Colon (tissue), 2 donors: ENCODE measurements around the gene ITPRID2.
"Not testable (repeated sequence)": the region's sequence is repeated elsewhere in the genome, so short reads cannot be mapped to it uniquely, and the experiment has no call there.

Experiments
- FAIRE-seq: peaks from 2 replicates; lab custom pipeline; 2012; peaks lifted over from hg19 to GRCh38; lab: Jason Lieb, UNC
- donor health status: control.
- donor health status: control.

The ITPRID2 gene

GRCh38 chr2:181961167-181961566 is 69.6 kb downstream of the ITPRID2 start:
- not testable (repeated sequence) for FAIRE-seq

DNA sequence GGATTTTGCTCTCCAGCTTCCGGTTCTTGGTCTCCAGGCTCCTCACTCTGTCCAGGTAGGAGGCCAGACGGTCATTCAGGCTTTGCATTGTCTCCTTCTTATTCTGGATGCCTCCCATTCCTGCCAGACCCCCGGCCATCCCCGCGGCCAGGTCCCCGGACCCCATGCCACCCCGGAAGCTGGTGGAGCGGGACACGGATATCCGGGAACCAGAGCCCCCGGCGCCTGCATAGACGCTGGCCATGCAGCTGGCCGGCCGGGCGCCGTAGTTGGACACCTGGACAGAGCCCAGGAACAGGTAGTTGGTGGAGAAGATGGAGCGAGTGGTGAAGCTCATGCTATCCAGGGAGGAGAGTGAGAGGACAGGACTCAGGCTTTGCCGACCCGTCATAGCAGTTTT is 70.6 kb downstream of the ITPRID2 start:
- no peak for FAIRE-seq

DNA sequence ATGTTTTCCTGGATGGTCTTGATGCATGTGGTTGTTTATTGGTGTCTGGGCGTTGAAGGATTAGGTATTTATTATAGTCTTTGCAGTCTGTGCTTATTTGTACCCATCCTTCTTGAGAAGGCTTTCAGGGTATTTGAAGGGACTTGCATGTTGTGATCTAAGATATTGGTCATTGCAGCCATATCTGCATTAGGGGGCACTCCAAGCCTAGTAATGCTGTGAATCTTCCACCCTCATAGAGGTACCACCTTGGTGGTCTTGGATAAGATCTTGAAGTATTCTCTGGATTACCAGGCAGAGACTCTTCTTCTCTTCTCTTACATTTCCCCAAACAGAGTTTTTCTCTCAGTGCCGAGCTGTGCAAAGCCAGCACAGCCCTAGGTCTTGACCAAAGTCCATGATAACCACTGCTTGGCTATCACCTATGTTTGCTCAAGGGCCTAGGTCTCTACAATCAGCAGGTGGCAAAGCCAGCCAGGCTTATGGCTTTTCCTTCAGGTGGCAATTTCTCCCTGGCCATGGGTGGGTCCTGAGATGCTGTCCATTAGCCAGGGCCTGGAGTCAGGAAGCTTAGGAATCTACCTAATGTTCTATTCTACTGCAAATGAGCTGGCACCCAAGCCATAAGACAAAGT is 78.7 kb downstream of the ITPRID2 start:
- FAIRE-seq, result no peak

GRCh38 chr2:181971032-181971431 is 79.5 kb downstream of the ITPRID2 start:
- FAIRE-seq, result no peak

DNA sequence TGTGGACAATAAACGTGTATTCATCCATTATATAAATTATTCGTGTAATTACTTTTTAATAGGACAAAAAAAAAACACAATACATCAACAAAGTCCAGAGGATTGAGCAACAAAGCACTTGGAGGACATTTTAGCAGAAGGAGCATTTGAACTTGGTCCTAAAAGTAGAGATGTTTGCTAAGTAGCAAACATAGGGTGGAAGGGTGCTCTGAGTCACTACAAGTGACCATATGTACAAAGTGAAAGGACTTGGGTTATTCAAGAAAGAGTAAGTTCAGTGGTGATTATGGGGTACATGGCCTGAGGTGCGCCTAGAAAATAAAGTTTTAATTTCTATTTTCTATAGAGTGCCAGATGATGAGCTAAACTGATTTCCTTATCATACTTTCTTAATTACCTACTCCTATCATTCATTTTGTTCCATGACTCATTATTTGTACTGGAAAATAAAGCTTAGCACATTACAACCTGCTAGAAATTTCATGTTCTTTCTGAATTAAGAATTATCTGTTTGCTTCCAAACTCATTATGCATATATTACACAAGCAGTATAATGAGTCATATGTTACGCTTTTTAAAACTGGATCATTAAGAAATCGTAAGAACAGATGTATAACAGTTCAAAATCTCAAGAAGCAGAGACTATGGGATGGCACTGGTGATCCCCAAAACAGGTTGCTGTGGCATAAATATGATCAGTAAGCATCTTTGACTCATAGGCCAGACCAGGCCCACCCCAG is 81.1 kb downstream of the ITPRID2 start:
- FAIRE-seq, result no peak

GRCh38 chr2:181973171-181973783 is 81.7 kb downstream of the ITPRID2 start:
- no peak for FAIRE-seq

DNA sequence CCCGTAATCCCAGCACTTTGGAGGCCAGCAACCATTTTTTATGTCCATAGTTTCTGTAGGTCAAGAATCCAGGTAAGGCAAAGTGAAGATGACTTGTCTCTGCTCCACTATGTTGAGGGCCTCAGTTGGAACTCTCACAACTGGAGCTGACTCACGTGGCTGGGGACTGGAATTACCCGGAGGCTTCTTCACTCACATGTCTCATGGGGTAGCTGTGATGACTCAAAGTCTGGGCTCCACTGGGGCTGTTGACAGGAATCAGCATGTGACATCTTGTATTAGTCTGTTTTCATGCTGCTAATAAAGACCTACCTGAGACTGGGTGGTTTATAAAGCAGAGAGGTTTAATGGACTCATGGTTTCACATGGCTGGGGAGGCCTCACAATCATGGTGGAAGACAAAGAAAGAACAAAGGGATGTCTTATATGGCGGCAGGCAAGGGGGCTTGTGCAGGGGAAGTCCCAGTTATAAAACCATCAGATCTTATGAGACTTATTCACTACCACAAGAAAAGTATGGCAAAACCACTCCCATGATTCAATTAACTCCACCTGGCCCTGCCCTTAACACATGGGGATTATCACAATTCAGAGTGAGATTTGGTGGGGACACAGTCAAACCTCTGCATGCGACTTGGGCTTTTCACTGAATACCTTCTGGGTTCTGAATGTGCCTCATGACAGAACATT is 86.3 kb downstream of the ITPRID2 start:
- FAIRE-seq, result no peak

- FAIRE-seq, result no peak
Observed at GRCh38 chr2:181978351-181979150, 87.0 kb downstream of the ITPRID2 start.
